ENCODE results near the gene DBNL.
A peak's percentile ranks its signal among the peaks of the same experiment; 100 is the strongest.

Gene DBNL

DNA sequence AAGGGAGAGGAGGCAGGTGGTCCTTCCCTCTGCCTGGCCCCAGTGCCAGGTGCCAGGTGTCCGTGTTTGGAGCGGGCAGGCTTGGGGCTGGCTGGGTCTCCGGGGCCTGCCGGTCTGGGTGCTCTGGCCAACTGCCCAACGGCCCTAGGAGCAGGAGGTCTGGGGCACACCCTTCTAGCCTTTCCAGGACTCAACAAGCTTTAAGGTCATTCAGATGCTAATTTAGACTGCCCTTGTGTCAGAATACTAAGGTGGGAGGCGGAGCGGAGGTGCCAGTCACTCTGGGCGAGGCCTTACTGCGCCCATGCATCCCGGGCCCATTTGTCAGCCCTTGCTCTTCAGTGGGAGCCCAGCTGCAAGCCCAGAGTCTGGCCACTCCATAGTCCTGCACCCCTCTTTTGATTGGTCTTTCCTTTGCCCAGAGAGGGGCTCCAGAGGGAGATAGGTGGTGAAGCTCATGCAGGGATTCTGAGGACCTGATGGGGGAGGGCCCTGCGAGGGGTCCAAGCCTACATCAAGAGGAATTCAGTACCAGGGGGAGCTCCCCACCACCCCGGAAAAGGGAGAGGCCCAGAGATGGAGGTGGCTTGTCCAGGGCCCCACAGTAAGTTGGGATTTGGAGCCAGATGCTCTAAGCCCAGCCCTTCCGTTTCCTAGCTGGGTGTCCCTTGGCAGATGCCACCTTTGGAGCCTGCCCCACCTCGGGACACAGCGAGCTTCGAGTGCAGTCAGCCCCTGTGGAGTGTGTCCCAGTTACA, 19.6 kb downstream of the DBNL start:
- DNase-seq (ENCODE audit: low spot score in 2 of 2) (no peak), ATAC-seq (no peak)
- H3K4me1 Mint-ChIP-seq, result peaks cover 37% of the 10 kb centered on the region
- no peak overlapping the region for H3K27ac Mint-ChIP-seq
- H3K36me3 Mint-ChIP-seq, result peaks cover 75% of the 10 kb centered on the region
- no peak overlapping the region for H3K4me3 Mint-ChIP-seq
- H3K9me3 Mint-ChIP-seq, result no peaks in the 10 kb centered on the region

DNA sequence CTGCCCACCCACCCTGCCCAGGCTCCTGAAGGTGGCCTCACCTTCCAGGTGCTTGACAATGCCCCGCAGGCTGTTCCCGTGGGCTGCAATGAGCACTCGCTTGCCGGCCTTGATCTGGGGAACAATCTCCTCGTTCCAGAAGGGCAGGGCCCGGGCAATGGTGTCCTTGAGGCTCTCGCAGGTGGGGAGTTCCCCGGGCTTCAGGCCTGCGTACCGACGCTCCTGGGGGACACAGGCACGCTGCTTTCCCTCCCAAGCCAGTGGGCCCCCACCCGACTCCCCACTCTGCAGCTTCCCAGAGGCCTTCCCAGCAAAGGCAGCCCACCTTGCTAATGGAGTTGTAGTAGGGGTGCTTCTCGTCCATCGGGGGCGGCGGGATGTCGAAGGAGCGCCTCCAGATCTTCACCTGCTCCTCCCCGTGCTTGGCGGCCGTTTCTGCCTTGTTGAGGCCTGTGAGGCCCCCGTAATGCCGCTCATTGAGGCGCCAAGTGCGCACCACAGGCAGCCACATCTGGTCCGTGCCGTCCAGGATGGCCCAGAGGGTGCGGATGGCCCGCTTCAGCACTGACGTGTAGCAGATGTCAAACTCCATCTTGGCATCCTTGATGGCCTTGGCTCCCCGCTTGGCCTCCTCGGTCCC, 20.4 kb downstream of the DBNL start:
- Mint-ChIP-seq H3K4me3 (no peak overlapping the region), H3K27ac (peak overlapping the region; percentile 89), H3K36me3 (peaks cover 73% of the 10 kb centered on the region), H3K4me1 (peaks cover 37% of the 10 kb centered on the region), H3K9me3 (no peaks in the 10 kb centered on the region)
- ATAC-seq, result no peak
- no peak for DNase-seq (ENCODE audit: low spot score in 2 of 2)

DNA sequence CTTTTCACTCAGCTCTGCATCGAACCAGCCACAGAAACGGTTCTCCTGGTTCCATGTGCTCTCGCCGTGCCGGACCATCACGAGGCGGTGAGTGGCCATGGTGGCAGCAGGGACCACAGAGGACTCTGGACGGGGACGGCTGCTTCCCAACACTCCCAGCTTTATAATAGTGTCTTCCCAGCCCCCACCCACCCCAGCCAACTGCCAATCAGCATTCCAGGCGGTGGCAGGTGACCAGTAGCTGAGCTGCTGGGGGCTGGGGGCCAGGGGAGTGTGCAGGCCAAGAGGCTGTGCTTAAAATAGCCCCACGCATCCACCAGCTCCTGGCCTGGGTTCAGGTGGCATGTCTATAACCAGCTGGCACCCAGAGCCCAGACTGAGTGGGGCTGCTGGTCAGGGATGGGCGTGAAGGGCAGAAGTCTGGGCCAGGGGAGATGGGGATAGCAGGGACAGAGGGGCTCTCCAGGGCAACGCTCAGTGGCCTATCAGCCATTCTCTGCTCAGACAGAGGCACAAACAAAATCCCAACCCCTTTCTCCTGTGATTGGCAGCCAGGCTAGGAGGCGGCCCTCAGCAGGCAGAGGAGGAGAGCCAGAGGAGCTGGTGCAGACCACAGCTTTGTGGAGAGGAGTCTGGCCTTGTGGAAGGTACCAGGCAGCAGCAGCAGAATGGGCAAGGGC, 21.1 kb downstream of the DBNL start, which contains the start of gene PGAM2:
Gene PGAM2 (minus strand): TSS at position 137 of the 680 bp plus-strand sequence. CDS start 38 bp downstream, at position 99.
- H3K9me3 Mint-ChIP-seq, result no peaks in the 10 kb centered on the region
- H3K4me3 Mint-ChIP-seq, result no peak within 1 kb of the TSS
- no peak for DNase-seq (ENCODE audit: low spot score in 2 of 2)
- peaks cover 37% of the 10 kb centered on the region for H3K4me1 Mint-ChIP-seq
- peak; percentile 45 for ATAC-seq
- peak within 1 kb of the TSS; percentile 89 for H3K27ac Mint-ChIP-seq
- peaks cover 70% of the 10 kb centered on the region for H3K36me3 Mint-ChIP-seq

DNA sequence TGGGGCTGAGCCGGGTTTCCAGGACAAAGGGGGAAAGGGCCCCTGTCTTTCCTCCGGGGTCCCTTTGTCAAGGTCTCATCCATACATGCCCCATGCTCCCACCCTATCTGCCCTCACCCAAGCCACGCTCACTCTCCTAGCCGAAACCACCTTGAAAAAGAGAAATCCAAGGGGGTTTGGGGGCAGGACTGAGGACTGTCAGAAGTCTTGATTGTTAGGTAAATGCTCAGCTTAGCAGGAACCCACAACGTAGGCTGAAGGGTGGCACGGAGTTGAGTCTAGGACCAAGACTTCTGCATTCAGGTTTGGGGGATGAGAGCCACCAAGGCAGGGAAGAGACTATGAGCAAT, 21.6 kb downstream of the DBNL start:
- Mint-ChIP-seq H3K9me3 (no peaks in the 10 kb centered on the region), H3K4me1 (peaks cover 37% of the 10 kb centered on the region), H3K4me3 (no peak overlapping the region), H3K27ac (peak overlapping the region; percentile 89), H3K36me3 (peaks cover 70% of the 10 kb centered on the region)
- DNase-seq (ENCODE audit: low spot score in 2 of 2) (no peak), ATAC-seq (peak; percentile 24)

DNA sequence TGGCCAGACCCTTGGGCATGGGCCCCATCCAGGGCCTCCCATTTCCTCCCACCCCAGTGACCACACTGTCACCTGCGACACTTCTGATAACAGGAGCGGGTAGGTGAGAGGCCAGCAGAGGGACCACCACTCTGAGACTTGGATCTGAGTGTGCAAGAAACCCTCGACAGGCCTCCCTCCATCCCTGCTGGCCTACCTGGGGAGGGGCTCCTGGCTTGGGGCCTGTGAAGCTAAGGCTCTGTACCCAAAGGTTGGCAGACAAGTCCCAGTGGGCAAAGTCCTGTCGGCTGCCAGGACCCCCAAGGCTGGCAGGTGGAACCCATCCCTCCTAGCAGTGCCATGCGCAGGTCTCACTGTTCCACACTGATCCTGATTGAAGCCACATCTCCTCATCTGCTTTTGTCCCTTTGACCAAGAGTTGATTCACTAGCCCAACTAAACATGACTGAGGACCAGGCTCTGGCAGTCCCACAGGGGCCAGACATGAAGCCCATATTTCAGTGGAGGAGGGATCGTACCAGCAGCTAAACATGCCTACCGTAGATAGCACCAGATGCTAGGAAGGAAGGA, 22.1 kb downstream of the DBNL start:
- peak; percentile 1 for ATAC-seq
- peaks cover 73% of the 10 kb centered on the region for H3K36me3 Mint-ChIP-seq
- peaks cover 37% of the 10 kb centered on the region for H3K4me1 Mint-ChIP-seq
- no peak overlapping the region for H3K4me3 Mint-ChIP-seq
- DNase-seq (ENCODE audit: low spot score in 2 of 2), result no peak
- H3K27ac Mint-ChIP-seq, result peak overlapping the region; percentile 89
- H3K9me3 Mint-ChIP-seq, result no peaks in the 10 kb centered on the region

DNA sequence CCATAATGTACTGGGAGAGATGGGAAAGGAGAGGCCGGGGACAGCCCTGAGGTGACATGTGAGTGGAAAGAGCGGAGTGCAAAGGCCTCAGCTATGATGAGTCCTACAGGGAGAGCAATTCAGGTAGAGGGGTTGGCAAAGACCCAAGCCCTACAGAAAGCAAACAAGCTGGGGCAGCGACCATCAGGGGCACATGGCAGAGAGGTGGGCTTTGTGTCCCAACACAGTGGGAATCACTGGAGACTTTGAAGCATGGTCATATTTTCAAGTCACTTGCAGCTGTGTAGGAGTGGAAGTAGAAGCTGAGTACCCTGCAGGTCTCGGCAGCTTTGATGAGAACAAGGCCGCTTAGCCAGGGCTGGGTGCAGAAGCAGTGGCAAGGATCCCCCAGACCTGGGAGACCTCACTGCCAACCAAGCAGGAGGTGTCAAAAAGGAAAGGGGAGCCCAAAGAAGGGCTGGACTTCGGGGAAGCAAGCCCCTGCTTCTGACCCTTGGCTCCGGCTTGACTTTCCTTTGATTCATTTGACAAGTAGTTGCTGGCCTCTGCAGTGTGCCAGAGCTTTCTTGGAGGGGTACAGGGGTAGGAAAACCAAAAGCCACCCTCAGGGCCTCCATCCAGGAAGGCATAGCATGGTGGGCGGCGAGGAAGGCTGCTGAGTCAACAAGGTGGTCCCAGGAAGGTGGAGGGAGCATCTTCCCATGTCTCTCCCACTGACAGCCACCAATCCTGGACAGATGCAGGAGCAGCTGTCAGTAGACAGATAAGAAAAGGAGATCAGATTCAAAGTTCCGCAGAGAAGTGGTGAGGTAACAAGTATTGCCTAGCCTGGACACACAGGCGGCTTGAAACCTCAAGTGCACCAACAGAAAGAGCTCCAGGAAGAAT, 22.8 kb downstream of the DBNL start:
- Mint-ChIP-seq H3K9me3 (no peaks in the 10 kb centered on the region), H3K27ac (peak overlapping the region; percentile 89), H3K4me1 (peaks cover 44% of the 10 kb centered on the region), H3K4me3 (no peak overlapping the region), H3K36me3 (peaks cover 80% of the 10 kb centered on the region)
- DNase-seq (ENCODE audit: low spot score in 2 of 2) (no peak), ATAC-seq (no peak)

DNA sequence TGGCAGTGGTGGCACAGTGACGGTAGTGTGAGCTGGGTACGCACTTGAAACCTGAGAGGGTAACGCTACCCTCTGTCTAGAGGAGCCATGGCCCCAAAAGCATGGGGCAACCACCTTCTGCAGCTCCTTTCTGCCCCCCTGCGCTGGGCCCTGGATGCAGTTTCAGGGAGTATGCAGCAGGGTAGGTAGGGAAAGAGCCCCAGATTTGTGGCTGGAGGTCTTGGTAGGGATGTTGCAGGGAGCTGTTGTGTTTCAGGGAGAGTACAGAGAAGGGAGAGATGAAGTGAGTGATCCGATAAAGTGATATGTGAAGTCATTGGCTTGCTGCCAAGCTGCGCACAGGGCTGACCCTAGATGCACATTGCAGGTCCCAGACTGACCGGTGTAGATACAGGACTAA, 23.6 kb downstream of the DBNL start:
- peak overlapping the region; percentile 89 for H3K27ac Mint-ChIP-seq

DNA sequence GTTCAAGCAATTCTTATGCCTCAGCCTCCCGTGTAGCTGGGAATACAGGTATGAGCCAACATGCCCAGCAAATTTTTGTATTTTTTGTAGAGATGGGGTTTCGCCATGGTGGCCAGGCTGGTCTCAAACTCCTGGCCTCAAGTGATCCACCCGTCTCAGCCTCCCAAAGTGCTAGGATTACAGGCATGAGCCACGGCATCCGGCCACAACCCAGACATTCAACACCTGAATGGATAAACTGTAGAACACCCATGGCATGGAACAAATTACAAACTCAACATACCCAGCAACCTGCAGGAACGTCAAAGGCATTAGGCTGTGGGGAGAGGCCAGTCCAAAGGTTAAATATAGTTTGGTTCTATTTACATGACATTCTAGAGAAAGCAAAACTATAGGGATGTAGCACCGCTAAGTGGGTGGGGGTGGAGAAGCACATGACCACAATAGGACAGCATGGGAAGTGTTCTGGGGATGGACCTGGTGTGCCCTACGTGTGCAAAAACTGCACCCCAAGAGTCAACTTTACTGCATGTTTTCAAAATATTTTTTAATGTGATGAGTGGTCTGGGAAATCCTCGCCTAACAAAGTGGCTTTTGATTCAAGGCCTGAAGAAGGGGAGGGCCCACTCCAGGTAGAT, 27.3 kb downstream of the DBNL start:
- H3K4me3 Mint-ChIP-seq, result no peak overlapping the region
- no peaks in the 10 kb centered on the region for H3K9me3 Mint-ChIP-seq
- peaks cover 90% of the 10 kb centered on the region for H3K36me3 Mint-ChIP-seq
- DNase-seq (ENCODE audit: low spot score in 2 of 2), result no peak
- H3K27ac Mint-ChIP-seq, result peak overlapping the region; percentile 84
- ATAC-seq, result no peak
- peaks cover 51% of the 10 kb centered on the region for H3K4me1 Mint-ChIP-seq

More for the DNA sequence above, 23.6 kb downstream of the DBNL start:
- no peak overlapping the region for H3K4me3 Mint-ChIP-seq
- ATAC-seq (no peak), DNase-seq (ENCODE audit: low spot score in 2 of 2) (no peak)
- no peaks in the 10 kb centered on the region for H3K9me3 Mint-ChIP-seq
- peaks cover 83% of the 10 kb centered on the region for H3K36me3 Mint-ChIP-seq
- peaks cover 52% of the 10 kb centered on the region for H3K4me1 Mint-ChIP-seq

DNA sequence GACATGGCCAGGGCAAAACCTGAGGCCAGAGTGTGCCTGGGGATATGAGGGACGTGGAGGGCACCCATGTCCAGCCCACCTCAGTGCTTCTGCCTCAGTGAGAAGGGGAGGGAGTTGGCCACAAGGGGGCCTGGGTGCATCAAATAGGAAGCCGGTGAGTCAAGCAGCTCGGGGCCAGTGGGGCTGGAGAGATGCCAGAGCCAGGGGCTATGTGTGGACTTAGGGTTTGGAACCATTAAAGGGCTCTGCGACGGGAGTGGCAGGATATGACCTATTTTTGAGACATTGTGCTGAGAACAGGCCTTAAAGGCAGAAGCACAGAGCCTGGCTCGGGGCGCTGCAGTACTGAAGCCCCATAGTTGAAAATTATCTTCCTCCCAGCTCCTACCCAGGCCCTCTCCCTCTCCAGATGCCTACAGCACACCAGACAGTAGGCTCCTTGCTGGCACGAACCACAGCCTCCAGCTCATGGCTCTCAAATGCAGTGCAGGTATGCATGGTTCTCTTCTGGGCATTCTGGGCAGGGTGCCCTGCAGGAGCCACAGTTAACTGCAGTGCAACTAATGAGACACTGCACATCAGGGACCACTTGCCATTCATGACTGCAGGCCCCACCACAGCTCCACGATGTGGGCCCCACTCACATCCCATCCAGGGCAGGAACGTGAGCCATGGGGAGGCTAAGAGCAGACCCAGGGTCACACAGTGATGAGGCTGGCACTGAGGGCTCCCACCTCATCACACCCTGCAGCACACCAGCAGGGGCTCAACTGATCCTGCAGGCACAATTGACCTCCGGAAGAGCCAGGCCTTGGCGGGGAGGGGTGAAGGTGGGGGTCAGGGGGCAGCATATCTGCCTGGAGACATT, 28.1 kb downstream of the DBNL start:
- H3K9me3 Mint-ChIP-seq, result no peaks in the 10 kb centered on the region
- DNase-seq (ENCODE audit: low spot score in 2 of 2) (no peak), ATAC-seq (peak; percentile 49)
- H3K27ac Mint-ChIP-seq, result peak overlapping the region; percentile 84
- peak overlapping the region; percentile 40 for H3K4me3 Mint-ChIP-seq
- peaks cover 90% of the 10 kb centered on the region for H3K36me3 Mint-ChIP-seq
- peaks cover 47% of the 10 kb centered on the region for H3K4me1 Mint-ChIP-seq

DNA sequence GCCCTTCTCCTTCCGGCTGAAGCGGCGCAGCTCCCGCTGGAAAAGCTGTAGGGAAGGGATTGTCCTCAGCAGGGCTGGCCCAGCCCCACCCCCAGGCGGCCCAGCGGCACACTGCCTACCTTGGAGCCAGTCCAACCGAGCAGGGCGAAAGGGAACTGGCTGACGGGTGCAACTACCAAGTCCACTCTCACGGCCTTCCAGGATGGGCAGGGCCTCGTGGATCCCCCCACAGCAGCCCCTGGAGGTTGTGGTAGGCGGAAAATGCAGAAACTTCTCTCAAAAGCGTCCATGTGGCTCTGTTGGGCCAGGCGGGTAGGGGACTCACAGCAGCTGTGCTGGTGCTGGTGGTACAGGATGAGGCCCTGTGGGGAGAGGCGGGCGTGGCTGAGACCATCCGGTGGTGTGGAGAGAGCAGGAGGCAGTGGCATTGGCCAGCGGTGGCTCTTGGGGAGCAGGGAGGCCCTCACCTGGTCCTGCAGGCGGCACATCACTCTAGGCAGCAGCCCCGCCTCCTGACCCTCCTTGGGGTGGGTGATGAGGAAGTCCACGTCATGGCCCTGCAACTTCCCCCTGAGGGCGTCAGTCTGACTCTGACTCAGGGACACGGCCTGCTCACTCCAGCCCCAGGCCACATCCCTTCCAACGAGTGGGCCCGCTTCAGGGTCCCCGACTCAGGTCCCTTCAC, 29.3 kb downstream of the DBNL start:
- H3K4me1 Mint-ChIP-seq, result peaks cover 46% of the 10 kb centered on the region
- H3K9me3 Mint-ChIP-seq, result no peaks in the 10 kb centered on the region
- peaks cover 90% of the 10 kb centered on the region for H3K36me3 Mint-ChIP-seq
- peak overlapping the region; percentile 84 for H3K27ac Mint-ChIP-seq
- H3K4me3 Mint-ChIP-seq, result peak overlapping the region; percentile 40
- ATAC-seq (peak; percentile 97), DNase-seq (ENCODE audit: low spot score in 2 of 2) (peak in 1 of 2 donors; percentile 49)

DNA sequence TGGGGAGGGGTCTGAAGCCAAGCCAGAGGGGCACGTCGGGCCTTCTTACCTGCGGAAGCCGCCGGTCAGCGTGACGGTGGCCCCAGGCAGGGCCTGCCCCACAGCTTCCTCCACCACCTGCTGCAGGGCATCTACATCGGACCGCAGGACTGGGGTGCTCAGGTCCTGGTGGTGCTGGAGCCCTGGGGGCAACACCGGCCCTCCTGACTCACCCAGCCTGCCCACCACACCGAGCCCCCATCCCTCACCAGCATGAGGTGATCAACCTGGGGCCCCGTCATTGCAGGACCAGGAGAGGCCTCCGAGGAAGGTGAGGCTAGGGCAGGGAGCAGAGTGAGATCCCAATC, 29.8 kb downstream of the DBNL start:
- ATAC-seq (peak; percentile 6), DNase-seq (ENCODE audit: low spot score in 2 of 2) (no peak)
- peaks cover 89% of the 10 kb centered on the region for H3K36me3 Mint-ChIP-seq
- peak overlapping the region; percentile 40 for H3K4me3 Mint-ChIP-seq
- peaks cover 45% of the 10 kb centered on the region for H3K4me1 Mint-ChIP-seq
- H3K27ac Mint-ChIP-seq, result peak overlapping the region; percentile 84
- H3K9me3 Mint-ChIP-seq, result no peaks in the 10 kb centered on the region

DNA sequence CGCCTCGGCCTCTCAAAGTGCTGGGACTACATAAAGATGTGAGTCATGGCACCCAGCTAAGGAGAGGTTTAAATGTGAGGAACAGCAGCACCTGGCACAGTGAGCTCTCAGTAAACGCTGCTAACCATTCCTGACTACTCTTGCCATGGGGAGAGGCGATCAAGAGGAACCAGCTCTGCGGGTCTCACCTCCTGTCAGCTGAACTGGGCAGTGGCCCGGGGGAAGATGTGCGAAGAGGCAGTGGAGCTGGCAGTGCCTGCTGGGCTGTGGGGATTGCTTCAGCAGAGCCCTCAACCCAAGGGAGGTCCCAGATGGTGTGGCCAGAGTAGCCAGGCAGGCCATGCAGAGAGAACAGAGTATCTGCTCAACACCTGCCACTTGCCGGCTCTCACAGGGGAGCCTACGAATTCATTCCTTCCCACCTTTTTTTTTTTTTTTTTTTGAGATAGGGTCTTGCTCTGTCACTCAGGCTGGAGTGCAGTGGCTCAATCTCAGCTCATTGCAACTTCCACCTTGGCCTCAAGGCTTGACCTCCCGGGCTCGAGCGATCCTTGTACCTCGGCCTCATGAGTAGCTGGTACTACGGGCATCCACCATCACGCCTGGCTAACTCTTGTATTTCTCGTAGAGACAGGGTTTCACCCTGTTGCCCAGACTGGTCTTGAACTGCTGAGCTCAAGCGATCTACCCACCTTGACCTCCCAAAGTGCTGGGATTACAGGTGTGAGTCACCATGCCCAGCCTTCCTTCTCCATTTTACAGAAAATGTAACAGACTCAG, 31.0 kb downstream of the DBNL start:
- H3K9me3 Mint-ChIP-seq, result no peaks in the 10 kb centered on the region
- peak overlapping the region; percentile 84 for H3K27ac Mint-ChIP-seq
- DNase-seq (ENCODE audit: low spot score in 2 of 2) (no peak), ATAC-seq (no peak)
- H3K4me1 Mint-ChIP-seq, result peaks cover 46% of the 10 kb centered on the region
- H3K36me3 Mint-ChIP-seq, result peaks cover 83% of the 10 kb centered on the region
- no peak overlapping the region for H3K4me3 Mint-ChIP-seq

Measured in stimulated activated effector memory CD8-positive, alpha-beta T cell treated with anti-CD3 and anti-CD28 coated beads, Interleukin-12 subunit alpha, Interleukin-12 subunit beta, amount 100 ng/mL, for 72 hours (primary cell).